HepG2 (cell line): ENCODE data around the gene MEIOB. TPM values are rescaled to one million over a fixed set of nuclear protein-coding genes. Genes with fewer than 3 reads are reported as not detected.
"Not testable (repeated sequence)": the region's sequence is repeated elsewhere in the genome, so short reads cannot be mapped to it uniquely, and the experiment has no call there.

ENCODE experiments used
- ATAC-seq: fragments of 200-7000 bp; cut with Tn5 transposase; 3 replicates; pipeline ENCODE4 v1.9.1; 2020; ENCODE audit warnings: mild to moderate bottlenecking, moderate library complexity
- BruUV-seq: library from RNA; stranded (reverse); fragments of 400-500 nt; replicated peaks from 2 replicates; lab custom pipeline; 2021; lab: Mats Ljungman, UMichigan
- CTCF ChIA-PET: fragments of 300-600 bp; formaldehyde crosslinking; extraction: SDS; loops from one replicate; lab custom pipeline; 2021; ENCODE audit warnings: low total read pairs, inconsistent platforms, low intra/inter-chr PET ratio; lab: Yijun Ruan, JAX
- POLR2A ChIA-PET: fragments of 350-600 bp; sonication (Branson Sonifier 250); formaldehyde crosslinking; loops from one replicate; lab custom pipeline; 2020; ENCODE audit warnings: antibody characterized with exemption, inconsistent platforms; lab: Yijun Ruan, JAX
- DNase-seq: peaks from one replicate; pipeline ENCODE4 v3.0.0-alpha.2; 2015; ENCODE audit warnings: low spot score
- FAIRE-seq: peaks from 3 replicates; lab custom pipeline; 2011; peaks lifted over from hg19 to GRCh38; lab: Jason Lieb, UNC
- H2AFZ ChIP-seq: one replicate; pipeline ENCODE4 v1.6.1; 2011; ENCODE audit warnings: low read length, inconsistent platforms
- H3K27ac ChIP-seq: fragments of 300-600 bp; 3 replicates; pipeline ENCODE4 v1.8.0; 2011; ENCODE audit warnings: mixed run types, mild to moderate bottlenecking, mixed read lengths, low read length, inconsistent platforms; ENCODE audit not compliant: insufficient read depth; ENCODE audit errors: extremely low read length
- H3K27me3 ChIP-seq, 2 experiments: fragments of 200-600 bp in 1 of 2; 2 replicates in 1 of 2; 3 replicates in 1 of 2; pipeline versions ENCODE4 v1.6.0 to v1.8.0; 2011; ENCODE audit warnings: low read length in 2 of 2, mild to moderate bottlenecking in 2 of 2, moderate library complexity in 2 of 2, inconsistent platforms in 1 of 2; ENCODE audit not compliant: insufficient read depth in 2 of 2, control insufficient read depth in 1 of 2
- H3K36me3 ChIP-seq, 2 experiments: fragments of 200-600 bp in 1 of 2; replicated peaks in 1 of 2; 2 replicates in 1 of 2; 3 replicates in 1 of 2; pipeline versions ENCODE4 v1.5.1 to v1.8.0; 2011; ENCODE audit warnings: low read length in 2 of 2, inconsistent platforms in 1 of 2; ENCODE audit not compliant: insufficient read depth in 2 of 2, control insufficient read depth in 1 of 2
- H3K4me1 ChIP-seq: 2 replicates; pipeline ENCODE4 v1.5.1; 2012; ENCODE audit warnings: low read length, inconsistent platforms; ENCODE audit not compliant: insufficient read depth
- H3K4me2 ChIP-seq: 2 replicates; pipeline ENCODE4 v1.6.0; 2011; ENCODE audit warnings: low read depth, low read length, inconsistent platforms
- H3K4me3 ChIP-seq, 3 experiments: fragments of 200-600 bp in 1 of 3; sonication (generic), shearing (Covaris generic) in 1 of 3; replicated peaks in 1 of 3; 2 replicates each; pipeline ENCODE4 v1.5.1; 2011 to 2016; ENCODE audit warnings: low read length in 3 of 3, inconsistent platforms in 2 of 3, low read depth in 2 of 3, mild to moderate bottlenecking in 2 of 3, control low read depth in 1 of 3, mixed read lengths in 1 of 3; ENCODE audit not compliant: insufficient read depth in 1 of 3
- H3K79me2 ChIP-seq: one replicate; pipeline ENCODE4 v1.6.1; 2011; ENCODE audit warnings: low read length, inconsistent platforms; ENCODE audit not compliant: insufficient read depth
- H3K9ac ChIP-seq: 2 replicates; pipeline ENCODE4 v1.6.0; 2011; ENCODE audit warnings: mild to moderate bottlenecking, low read depth, low read length, inconsistent platforms; ENCODE audit not compliant: insufficient read depth
- H3K9me3 ChIP-seq: 2 replicates; pipeline ENCODE4 v1.5.1; 2012; ENCODE audit warnings: mild to moderate bottlenecking, low read length
- H4K20me1 ChIP-seq: 2 replicates; pipeline ENCODE4 v1.6.0; 2011; ENCODE audit warnings: inconsistent platforms, mild to moderate bottlenecking, low read length, moderate library complexity; ENCODE audit not compliant: insufficient read depth
- MEIS1 ChIP-seq: sonication (generic); formaldehyde crosslinking; IDR thresholded peaks from 2 replicates; pipeline ENCODE4 v1.9.0; 2021; ENCODE audit warnings: mild to moderate bottlenecking, missing genetic modification reagents, moderate library complexity, borderline replicate concordance
- MZF1 ChIP-seq: sonication (generic); formaldehyde crosslinking; IDR thresholded peaks from 2 replicates; pipeline ENCODE4 v1.8.1; 2023; ENCODE audit warnings: mild to moderate bottlenecking, missing genetic modification reagents, borderline replicate concordance
- SAFB2 ChIP-seq: sonication (generic); formaldehyde crosslinking; IDR thresholded peaks from 2 replicates; pipeline ENCODE4 v1.5.1; 2020; ENCODE audit warnings: missing genetic modification reagents, low read depth, mild to moderate bottlenecking, borderline replicate concordance
- THAP7 ChIP-seq: sonication (generic); formaldehyde crosslinking; IDR thresholded peaks from 2 replicates; pipeline ENCODE4 v1.8.1; 2023; ENCODE audit warnings: mild to moderate bottlenecking, missing genetic modification reagents
- ZNF446 ChIP-seq: sonication (generic); formaldehyde crosslinking; IDR thresholded peaks from 2 replicates; pipeline ENCODE4 v1.5.0; 2020; ENCODE audit warnings: mild to moderate bottlenecking, missing genetic modification reagents
- WGBS: methylation state at CpG from one replicate; pipeline ENCODE4 v1.1.6; 2017; ENCODE audit warnings: low lambda C conversion rate; 5-methylcytosine and 5-hydroxymethylcytosine counted together
- in situ Hi-C: cut with HindIII; loops from 2 replicates; pipeline ENCODE4 v1.10.0; 2017; ENCODE audit warnings: low pct_unique_long_range_greater_than_20kb; ENCODE audit not compliant: extremely low pct_ligation_motif_present
- intact Hi-C: fragments of 100-400 bp; cut with micrococcal nuclease; formaldehyde crosslinking; loops from one replicate; pipeline ENCODE4 v1.10.0; 2022; ENCODE audit not compliant: unreplicated experiment
- polyA plus RNA-seq, 8 experiments: library from polyadenylated mRNA; depleted of rRNA in 3 of 8; stranded (reverse) in 7 of 8; unstranded in 1 of 8; fragments of >200 nt; fragmentation: Illumina TruSeq in 4 of 8; extraction: Trizol in 4 of 8; gene quantifications; 2 replicates each; pipeline versions ENCODE4 v1.2.1 to v1.2.3, GENCODE V29; 2011 to 2016; ENCODE audit warnings: low read depth in 4 of 8, missing spikeins in 1 of 8, mixed read lengths in 1 of 8; ENCODE audit not compliant: insufficient read depth in 1 of 8
- total RNA-seq, 5 experiments: library from RNA; depleted of rRNA; stranded (reverse); fragments of >200 nt; fragmentation: Illumina TruSeq; extraction: Trizol; gene quantifications; 2 replicates each; pipeline ENCODE4 v1.2.3, GENCODE V29; 2016; ENCODE audit warnings: low read depth in 1 of 5
- TF ChIP-seq, protein P1 (sequence below): sonication (generic); formaldehyde crosslinking; IDR thresholded peaks from 2 replicates; pipeline ENCODE4 v1.4.0; 2020; ENCODE audit warnings: missing genetic modification reagents
- TF ChIP-seq, protein P2 (sequence below): sonication (generic); formaldehyde crosslinking; IDR thresholded peaks from 2 replicates; pipeline ENCODE4 v1.4.0; 2020; ENCODE audit warnings: missing genetic modification reagents

The MEIOB gene
- total and polyA plus RNA-seq, 2 of the 13 experiments (the other 11 are each of a cell fraction or from before 2014, with no cell fraction given): 0.17 TPM; not detected in 1

DNA sequence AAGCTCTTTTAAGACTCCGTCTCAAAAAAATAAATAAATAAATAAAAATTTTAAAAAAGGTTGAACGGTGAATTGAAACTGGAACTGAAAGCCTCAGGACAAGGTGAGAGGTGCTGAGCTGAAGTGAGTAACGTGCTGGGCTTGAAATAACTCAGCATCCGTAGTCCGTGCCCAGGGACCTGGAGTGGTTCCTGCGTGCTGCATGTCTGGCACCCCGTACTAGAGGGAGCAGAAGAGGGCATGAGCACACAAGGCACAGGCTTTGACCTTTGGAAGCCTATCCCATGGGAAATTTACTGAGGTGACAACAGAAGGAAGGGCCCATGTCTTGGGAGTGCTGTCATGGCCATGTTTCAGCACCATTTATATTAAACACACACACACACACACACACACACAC is 4.5 kb upstream of the MEIOB start:
- no TSS peak for BruUV-seq
- no peaks in the 10 kb centered on the region for H3K9me3 ChIP-seq
- intact Hi-C loops (no loop called here), in situ Hi-C loops (no loop called here)
- H3K27me3 ChIP-seq: peaks cover 1 to 7% of the 10 kb centered on the region in 2 experiments; a peak in 4 of 5 replicates
- no peak overlapping the region for H3K27ac ChIP-seq
- no peak for FAIRE-seq
- no peak for DNase-seq
- no peak overlapping the region for H3K4me2 ChIP-seq
- no peak for TF ChIP-seq MEIS1 (CRISPR knock-in tag)
- no peak for TF ChIP-seq SAFB2 (CRISPR knock-in tag)
- TF ChIP-seq, protein P1, sequence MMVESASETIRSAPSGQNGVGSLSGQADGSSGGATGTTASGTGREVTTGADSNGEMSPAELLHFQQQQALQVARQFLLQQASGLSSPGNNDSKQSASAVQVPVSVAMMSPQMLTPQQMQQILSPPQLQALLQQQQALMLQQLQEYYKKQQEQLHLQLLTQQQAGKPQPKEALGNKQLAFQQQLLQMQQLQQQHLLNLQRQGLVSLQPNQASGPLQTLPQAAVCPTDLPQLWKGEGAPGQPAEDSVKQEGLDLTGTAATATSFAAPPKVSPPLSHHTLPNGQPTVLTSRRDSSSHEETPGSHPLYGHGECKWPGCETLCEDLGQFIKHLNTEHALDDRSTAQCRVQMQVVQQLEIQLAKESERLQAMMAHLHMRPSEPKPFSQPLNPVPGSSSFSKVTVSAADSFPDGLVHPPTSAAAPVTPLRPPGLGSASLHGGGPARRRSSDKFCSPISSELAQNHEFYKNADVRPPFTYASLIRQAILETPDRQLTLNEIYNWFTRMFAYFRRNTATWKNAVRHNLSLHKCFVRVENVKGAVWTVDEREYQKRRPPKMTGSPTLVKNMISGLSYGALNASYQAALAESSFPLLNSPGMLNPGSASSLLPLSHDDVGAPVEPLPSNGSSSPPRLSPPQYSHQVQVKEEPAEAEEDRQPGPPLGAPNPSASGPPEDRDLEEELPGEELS (CRISPR knock-in tag): no peak
- no peak for TF ChIP-seq MZF1 (CRISPR knock-in tag)
- TF ChIP-seq, protein P2, sequence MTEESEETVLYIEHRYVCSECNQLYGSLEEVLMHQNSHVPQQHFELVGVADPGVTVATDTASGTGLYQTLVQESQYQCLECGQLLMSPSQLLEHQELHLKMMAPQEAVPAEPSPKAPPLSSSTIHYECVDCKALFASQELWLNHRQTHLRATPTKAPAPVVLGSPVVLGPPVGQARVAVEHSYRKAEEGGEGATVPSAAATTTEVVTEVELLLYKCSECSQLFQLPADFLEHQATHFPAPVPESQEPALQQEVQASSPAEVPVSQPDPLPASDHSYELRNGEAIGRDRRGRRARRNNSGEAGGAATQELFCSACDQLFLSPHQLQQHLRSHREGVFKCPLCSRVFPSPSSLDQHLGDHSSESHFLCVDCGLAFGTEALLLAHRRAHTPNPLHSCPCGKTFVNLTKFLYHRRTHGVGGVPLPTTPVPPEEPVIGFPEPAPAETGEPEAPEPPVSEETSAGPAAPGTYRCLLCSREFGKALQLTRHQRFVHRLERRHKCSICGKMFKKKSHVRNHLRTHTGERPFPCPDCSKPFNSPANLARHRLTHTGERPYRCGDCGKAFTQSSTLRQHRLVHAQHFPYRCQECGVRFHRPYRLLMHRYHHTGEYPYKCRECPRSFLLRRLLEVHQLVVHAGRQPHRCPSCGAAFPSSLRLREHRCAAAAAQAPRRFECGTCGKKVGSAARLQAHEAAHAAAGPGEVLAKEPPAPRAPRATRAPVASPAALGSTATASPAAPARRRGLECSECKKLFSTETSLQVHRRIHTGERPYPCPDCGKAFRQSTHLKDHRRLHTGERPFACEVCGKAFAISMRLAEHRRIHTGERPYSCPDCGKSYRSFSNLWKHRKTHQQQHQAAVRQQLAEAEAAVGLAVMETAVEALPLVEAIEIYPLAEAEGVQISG (CRISPR knock-in tag): no peak
- no peak for TF ChIP-seq ZNF446 (CRISPR knock-in tag)
- no peak for TF ChIP-seq THAP7
- H3K36me3 ChIP-seq: no peaks in the 10 kb centered on the region
- POLR2A ChIA-PET: interaction anchor here (0.9 kb wide), 1 partner anchor 88 kb away, joined by 3 read pairs; the partner anchor contains the start of gene RPS2
- no peaks in the 10 kb centered on the region for H3K79me2 ChIP-seq
- peaks cover 26% of the 10 kb centered on the region for H3K4me1 ChIP-seq
- WGBS: 67% methylated on average over 7 of the region's 7 CpGs
- no peak for ATAC-seq
- no peak overlapping the region for H3K4me3 ChIP-seq
- H2AFZ ChIP-seq: no peak overlapping the region
- H3K9ac ChIP-seq: no peak overlapping the region
- H4K20me1 ChIP-seq: no peaks in the 10 kb centered on the region
- CTCF ChIA-PET: no interaction called here

GRCh38 chr16:1876066-1876465 is 4.1 kb upstream of the MEIOB start:
- H3K4me3 ChIP-seq, intact Hi-C loops, ATAC-seq, H3K27ac ChIP-seq, DNase-seq, H3K79me2 ChIP-seq, H3K36me3 ChIP-seq, H2AFZ ChIP-seq, FAIRE-seq, CTCF ChIA-PET, H3K4me2 ChIP-seq, POLR2A ChIA-PET, H3K9me3 ChIP-seq, in situ Hi-C loops, H4K20me1 ChIP-seq, BruUV-seq, H3K27me3 ChIP-seq, H3K9ac ChIP-seq: not testable (repeated sequence)
- H3K4me1 ChIP-seq: peaks cover 26% of the 10 kb centered on the region
- 76% methylated on average over 13 of the region's 13 CpGs for WGBS
